ENCODE measurements around the gene ARMC8. TPM values are rescaled to one million over a fixed set of nuclear protein-coding genes. Genes with fewer than 3 reads are reported as not detected.
A peak's percentile ranks its signal among the peaks of the same experiment; 100 is the strongest.
"Not testable (repeated sequence)": the region's sequence is repeated elsewhere in the genome, so short reads cannot be mapped to it uniquely, and the experiment has no call there.

Gene ARMC8, protein sequence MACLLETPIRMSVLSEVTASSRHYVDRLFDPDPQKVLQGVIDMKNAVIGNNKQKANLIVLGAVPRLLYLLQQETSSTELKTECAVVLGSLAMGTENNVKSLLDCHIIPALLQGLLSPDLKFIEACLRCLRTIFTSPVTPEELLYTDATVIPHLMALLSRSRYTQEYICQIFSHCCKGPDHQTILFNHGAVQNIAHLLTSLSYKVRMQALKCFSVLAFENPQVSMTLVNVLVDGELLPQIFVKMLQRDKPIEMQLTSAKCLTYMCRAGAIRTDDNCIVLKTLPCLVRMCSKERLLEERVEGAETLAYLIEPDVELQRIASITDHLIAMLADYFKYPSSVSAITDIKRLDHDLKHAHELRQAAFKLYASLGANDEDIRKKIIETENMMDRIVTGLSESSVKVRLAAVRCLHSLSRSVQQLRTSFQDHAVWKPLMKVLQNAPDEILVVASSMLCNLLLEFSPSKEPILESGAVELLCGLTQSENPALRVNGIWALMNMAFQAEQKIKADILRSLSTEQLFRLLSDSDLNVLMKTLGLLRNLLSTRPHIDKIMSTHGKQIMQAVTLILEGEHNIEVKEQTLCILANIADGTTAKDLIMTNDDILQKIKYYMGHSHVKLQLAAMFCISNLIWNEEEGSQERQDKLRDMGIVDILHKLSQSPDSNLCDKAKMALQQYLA
- total RNA-seq: 10 to 100 TPM; 57.2 to 91.8 (median 59.5) TPM

DNA sequence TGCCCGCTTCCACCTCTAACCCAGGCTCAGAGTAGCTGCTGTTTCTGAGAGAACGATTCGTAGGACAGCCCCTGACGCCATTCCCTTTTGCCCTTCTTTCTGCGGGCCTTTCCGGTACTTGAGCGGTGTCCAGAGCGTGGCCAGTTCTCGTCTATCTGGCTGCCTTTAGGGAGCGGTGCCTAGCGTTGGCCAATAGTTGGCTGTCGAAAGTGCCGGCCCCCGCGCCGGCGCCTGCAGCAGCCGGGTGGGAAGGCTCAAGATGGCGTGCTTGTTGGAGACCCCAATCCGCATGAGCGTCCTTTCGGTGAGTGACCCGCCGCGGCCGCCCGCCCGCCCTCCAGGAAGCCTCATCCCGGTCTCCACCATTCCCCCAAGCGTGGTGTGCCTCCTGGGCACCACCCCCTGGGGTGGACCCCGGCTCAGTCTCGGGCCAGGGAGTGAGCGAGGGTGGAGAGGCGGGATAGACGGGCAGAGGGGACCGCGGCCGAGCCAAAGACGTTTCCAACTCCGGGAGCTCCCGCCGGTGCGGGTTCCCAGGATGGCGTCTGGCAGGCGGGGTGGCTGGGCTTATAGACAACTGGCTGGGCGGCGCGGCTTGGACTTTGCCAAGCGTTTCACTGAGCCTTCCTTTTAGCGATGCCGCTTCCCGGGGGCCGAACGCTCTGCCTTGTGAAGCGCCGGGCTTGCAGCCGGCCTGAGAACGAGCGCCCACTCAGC, at the start of gene ARMC8:
TSS of gene ARMC8 (plus strand) at position 6 of the 717 bp plus-strand sequence. CDS start at position 260, 254 bp downstream.
- intact Hi-C loops (cut with DNase I): no loop called here
- DNase-seq: peak; percentile 61 to 62
- Histone ChIP-seq H3K4me1 (peaks cover 9 to 16% of the 10 kb centered on the region in 2 donors), H3K9me3 (no peaks in the 10 kb centered on the region), H3K36me3 (no peaks in the 10 kb centered on the region), H3K4me3 (replicated peaks in 1 of 3) (peak within 1 kb of the TSS; percentile 71 to 87 (median 80)), H3K27ac (peak within 1 kb of the TSS; percentile 94 to 97 (median 97)), H3K27me3 (no peaks in the 10 kb centered on the region)
- 0 to 1% methylated on average over 26 to 38 of the region's 59 CpGs for WGBS, 2 donors
- TF ChIP-seq, protein P1, sequence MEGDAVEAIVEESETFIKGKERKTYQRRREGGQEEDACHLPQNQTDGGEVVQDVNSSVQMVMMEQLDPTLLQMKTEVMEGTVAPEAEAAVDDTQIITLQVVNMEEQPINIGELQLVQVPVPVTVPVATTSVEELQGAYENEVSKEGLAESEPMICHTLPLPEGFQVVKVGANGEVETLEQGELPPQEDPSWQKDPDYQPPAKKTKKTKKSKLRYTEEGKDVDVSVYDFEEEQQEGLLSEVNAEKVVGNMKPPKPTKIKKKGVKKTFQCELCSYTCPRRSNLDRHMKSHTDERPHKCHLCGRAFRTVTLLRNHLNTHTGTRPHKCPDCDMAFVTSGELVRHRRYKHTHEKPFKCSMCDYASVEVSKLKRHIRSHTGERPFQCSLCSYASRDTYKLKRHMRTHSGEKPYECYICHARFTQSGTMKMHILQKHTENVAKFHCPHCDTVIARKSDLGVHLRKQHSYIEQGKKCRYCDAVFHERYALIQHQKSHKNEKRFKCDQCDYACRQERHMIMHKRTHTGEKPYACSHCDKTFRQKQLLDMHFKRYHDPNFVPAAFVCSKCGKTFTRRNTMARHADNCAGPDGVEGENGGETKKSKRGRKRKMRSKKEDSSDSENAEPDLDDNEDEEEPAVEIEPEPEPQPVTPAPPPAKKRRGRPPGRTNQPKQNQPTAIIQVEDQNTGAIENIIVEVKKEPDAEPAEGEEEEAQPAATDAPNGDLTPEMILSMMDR (IDR thresholded peaks at IDR 0.05): no peak
- peak in 1 of 2 donors; percentile 76 for TF ChIP-seq POLR2A (IDR thresholded peaks at IDR 0.05)

DNA sequence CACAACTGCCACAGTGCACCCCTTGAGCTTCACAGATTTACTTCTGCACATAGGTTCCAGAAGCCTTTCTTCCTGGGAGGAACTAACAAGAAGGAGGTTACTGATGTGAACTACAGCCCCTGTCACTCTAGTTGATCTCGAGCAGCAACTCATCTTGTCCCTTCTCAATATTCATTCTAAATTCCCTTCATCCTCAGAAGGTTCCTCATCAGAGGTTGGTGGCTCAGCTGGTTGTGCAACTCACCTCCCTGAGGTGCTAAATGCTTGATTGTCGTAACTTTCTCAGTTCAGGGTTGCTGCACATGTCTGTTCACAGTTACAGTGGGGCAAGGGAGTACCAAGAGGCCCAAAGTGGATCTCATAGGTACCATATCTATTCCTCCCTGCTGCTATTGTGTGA, 49.2 kb upstream of the ARMC8 start:
- TF ChIP-seq, protein P1 (IDR thresholded peaks at IDR 0.05): no peak
- TF ChIP-seq POLR2A (IDR thresholded peaks at IDR 0.05): no peak
- Histone ChIP-seq H3K36me3 (no peaks in the 10 kb centered on the region), H3K27ac (no peak overlapping the region), H3K9me3 (no peaks in the 10 kb centered on the region), H3K4me1 (no peaks in the 10 kb centered on the region), H3K4me3 (replicated peaks in 1 of 3) (no peak overlapping the region), H3K27me3 (no peaks in the 10 kb centered on the region)
- DNase-seq: no peak
- intact Hi-C loops (cut with DNase I): no loop called here
- WGBS, 2 donors: 75 to 86% methylated on average over 2 of the region's 2 CpGs

DNA sequence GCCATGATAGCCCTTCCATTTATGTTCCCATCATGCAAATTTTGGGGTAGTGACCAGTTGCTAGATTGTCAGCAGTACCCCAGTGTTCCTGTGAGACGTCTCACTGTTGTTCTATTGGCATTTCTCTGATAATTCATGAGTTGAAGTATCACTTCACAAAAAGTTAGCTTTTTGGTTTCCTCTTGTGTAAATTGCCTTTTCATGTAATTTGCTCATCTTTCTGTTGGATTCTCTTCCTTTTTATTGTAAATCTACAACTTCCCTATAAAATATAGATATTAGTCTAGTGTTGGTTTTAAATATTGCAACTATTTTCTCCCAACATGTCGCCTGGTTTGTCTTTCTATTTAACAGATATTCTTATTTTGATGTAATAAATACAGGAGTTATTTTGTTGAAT, 47.4 kb upstream of the ARMC8 start:
- WGBS, 2 donors: 42 to 90% methylated on average over 2 of the region's 2 CpGs
- DNase-seq: no peak
- Histone ChIP-seq H3K27ac (no peak overlapping the region), H3K4me3 (replicated peaks in 1 of 3) (no peak overlapping the region), H3K27me3 (no peaks in the 10 kb centered on the region), H3K36me3 (no peaks in the 10 kb centered on the region), H3K4me1 (no peaks in the 10 kb centered on the region), H3K9me3 (no peaks in the 10 kb centered on the region)
- intact Hi-C loops (cut with DNase I): no loop called here
- TF ChIP-seq, protein P1 (IDR thresholded peaks at IDR 0.05): no peak
- TF ChIP-seq POLR2A (IDR thresholded peaks at IDR 0.05): no peak

DNA sequence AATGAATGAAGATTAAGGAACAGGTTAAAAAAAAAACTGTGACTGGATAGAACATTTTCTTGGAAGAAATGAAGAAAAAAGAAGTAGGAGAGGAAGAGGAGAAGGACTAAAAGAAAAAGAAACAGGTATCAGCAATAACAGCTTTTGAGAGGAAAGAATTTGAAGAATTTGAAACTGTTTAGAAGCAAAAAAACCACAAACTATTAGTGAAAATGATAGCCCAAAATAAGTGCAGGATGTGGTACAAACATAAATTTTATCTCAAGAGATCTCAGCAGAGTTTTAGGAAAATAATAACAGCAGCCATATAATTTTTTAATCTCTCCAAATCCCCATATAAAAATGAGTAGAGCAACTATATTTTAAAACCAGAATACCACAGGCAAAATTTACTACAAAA, 46.2 kb upstream of the ARMC8 start:
- Histone ChIP-seq H3K27me3 (no peaks in the 10 kb centered on the region), H3K36me3 (no peaks in the 10 kb centered on the region), H3K9me3 (no peaks in the 10 kb centered on the region), H3K4me3 (replicated peaks in 1 of 3) (no peak overlapping the region), H3K27ac (no peak overlapping the region), H3K4me1 (no peaks in the 10 kb centered on the region)
- no peak for TF ChIP-seq POLR2A (IDR thresholded peaks at IDR 0.05)
- TF ChIP-seq, protein P1 (IDR thresholded peaks at IDR 0.05): no peak
- DNase-seq: no peak
- intact Hi-C loops (cut with DNase I): no loop called here

DNA sequence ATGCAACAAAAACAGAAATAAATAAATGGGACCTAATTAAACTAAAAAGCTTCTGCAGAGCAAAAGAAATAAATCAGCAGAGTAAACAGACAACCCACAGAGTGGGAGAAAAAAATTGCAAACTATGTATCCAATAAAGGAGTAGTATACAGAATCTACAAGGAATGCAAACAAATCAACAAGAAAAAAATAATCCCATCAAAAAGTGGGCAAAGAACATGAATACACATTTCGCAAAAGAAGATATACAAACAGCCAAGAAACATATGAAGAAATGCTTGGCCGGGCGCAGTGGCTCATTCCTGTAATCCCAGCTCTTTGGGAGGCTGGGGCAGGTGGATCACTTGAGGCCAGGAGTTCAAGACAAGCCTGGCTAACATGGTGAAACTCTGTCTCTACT, 44.9 kb upstream of the ARMC8 start:
- intact Hi-C loops (cut with DNase I); H3K27me3 ChIP-seq; DNase-seq; H3K36me3 ChIP-seq; H3K4me3 ChIP-seq (replicated peaks in 1 of 3); H3K9me3 ChIP-seq; H3K4me1 ChIP-seq; H3K27ac ChIP-seq: not testable (repeated sequence)
- WGBS, 2 donors: 93 to 97% methylated on average over 3 of the region's 3 CpGs
